Measurements from ENCODE around the gene CLDN34.

Gene CLDN34

GRCh38 chrX:9980927-9981326 is 13.8 kb downstream of the CLDN34 start:
- no peak for DNase-seq

- DNase-seq, result no peak
Measured at GRCh38 chrX:9983441-9983840, 16.3 kb downstream of the CLDN34 start.

GRCh38 chrX:9983846-9984245 is 16.7 kb downstream of the CLDN34 start:
- DNase-seq, result no peak

- DNase-seq, result peak; percentile 43
Measured at GRCh38 chrX:9988762-9989161, 21.6 kb downstream of the CLDN34 start.

- no peak for DNase-seq
Measured at GRCh38 chrX:9992061-9992460, 24.9 kb downstream of the CLDN34 start.

GRCh38 chrX:9992724-9993123 is 25.6 kb downstream of the CLDN34 start:
- DNase-seq, result no peak

- peak; percentile 69 for DNase-seq
Measured at GRCh38 chrX:9995855-9996339, 28.7 kb downstream of the CLDN34 start.

- no peak for DNase-seq
Measured at GRCh38 chrX:9997041-9997440, 29.9 kb downstream of the CLDN34 start.

GRCh38 chrX:9997524-9997923 is 30.4 kb downstream of the CLDN34 start:
- no peak for DNase-seq

GRCh38 chrX:10001496-10001895 is 34.3 kb downstream of the CLDN34 start:
- no peak for DNase-seq

GRCh38 chrX:10004832-10005475 is 37.8 kb downstream of the CLDN34 start:
- no peak for DNase-seq

GRCh38 chrX:10006086-10006485 is 38.9 kb downstream of the CLDN34 start:
- DNase-seq, result no peak

GRCh38 chrX:10006770-10007169 is 39.6 kb downstream of the CLDN34 start:
- no peak for DNase-seq

- peak; percentile 87 for DNase-seq
Measured at GRCh38 chrX:10007621-10008020, 40.5 kb downstream of the CLDN34 start.

GRCh38 chrX:10008483-10009056 is 41.4 kb downstream of the CLDN34 start:
- no peak for DNase-seq

GRCh38 chrX:10009741-10010140 is 42.6 kb downstream of the CLDN34 start:
- no peak for DNase-seq

- DNase-seq, result no peak
Measured at GRCh38 chrX:10010686-10011085, 43.5 kb downstream of the CLDN34 start.

- no peak for DNase-seq
Measured at GRCh38 chrX:10011261-10011931, 44.2 kb downstream of the CLDN34 start.

- no peak for DNase-seq
Measured at GRCh38 chrX:10011991-10012390, 44.8 kb downstream of the CLDN34 start.

- peak; percentile 86 for DNase-seq
Measured at GRCh38 chrX:10014462-10015354, 47.5 kb downstream of the CLDN34 start.

- DNase-seq, result no peak
Measured at GRCh38 chrX:10015355-10015722, 48.2 kb downstream of the CLDN34 start.

- no peak for DNase-seq
Measured at GRCh38 chrX:10015723-10016518, 48.8 kb downstream of the CLDN34 start.

All from hematopoietic multipotent progenitor cell treated with erythropoietin and hydrocortisone succinate and interleukin-3 and kit ligand, for 8 days (in vitro differentiated cells).